GM10266 (cell line): Measurements from ENCODE around the gene TNC.

Experiments used
- DNase-seq: peaks from one replicate; pipeline ENCODE4 v3.0.0; 2012; ENCODE audit errors: extremely low spot score
- CTCF ChIP-seq: IDR thresholded peaks from 2 replicates; pipeline ENCODE4 v1.5.1; 2012; ENCODE audit warnings: mild to moderate bottlenecking, low read depth; ENCODE audit not compliant: control insufficient read depth, insufficient read depth; ENCODE audit errors: missing control alignments

TNC gene

GRCh38 chr9:115117999-115118878 lies at the start of gene TNC:
Gene TNC, minus strand, starts transcription at chr9:115118157. Its CDS starts 27,139 bp downstream, at chr9:115091018.
- no peak for TF ChIP-seq CTCF
- DNase-seq: no peak

- TF ChIP-seq CTCF: no peak
- DNase-seq: no peak
These were observed 49.2 kb upstream of the TNC start for GRCh38 chr9:115167175-115167574.

- no peak for DNase-seq
- TF ChIP-seq CTCF: no peak
These were observed 47.3 kb upstream of the TNC start for GRCh38 chr9:115165233-115165632.

GRCh38 chr9:115164511-115164974 lies 46.6 kb upstream of the TNC start:
- no peak for DNase-seq
- no peak for TF ChIP-seq CTCF

GRCh38 chr9:115162946-115163345 lies 45.0 kb upstream of the TNC start:
- TF ChIP-seq CTCF: no peak
- DNase-seq: no peak

GRCh38 chr9:115161446-115161845 lies 43.5 kb upstream of the TNC start:
- DNase-seq: no peak
- no peak for TF ChIP-seq CTCF
